Astrocyte (in vitro differentiated cells and primary cell): ENCODE results near the gene PTPN14.

ENCODE experiments used
- CTCF ChIP-seq: IDR thresholded peaks from 2 replicates; pipeline ENCODE4 v1.5.1; 2011; ENCODE audit warnings: low read depth, mild to moderate bottlenecking, inconsistent platforms, low read length, moderate library complexity; ENCODE audit not compliant: insufficient read depth
- EZH2 ChIP-seq: IDR thresholded peaks from 2 replicates; pipeline ENCODE4 v1.6.1; 2012; ENCODE audit warnings: mild to moderate bottlenecking, low read length, inconsistent platforms; ENCODE audit not compliant: insufficient read depth

- no peak for TF ChIP-seq CTCF
- TF ChIP-seq EZH2, result no peak
Observed at GRCh38 chr1:214466403-214467077, 84.9 kb downstream of the PTPN14 start.
